SIG-M5 (cell line): ENCODE data around the gene PGA3.
"Not testable (repeated sequence)": the region's sequence is repeated elsewhere in the genome, so short reads cannot be mapped to it uniquely, and the experiment has no call there.

ENCODE experiments used
- DNase-seq: peaks from one replicate; lab custom pipeline; 2025; lab: John Stamatoyannopoulos, UW

The PGA3 gene

GRCh38 chr11:61202950-61203746, at the start of gene PGA3:
PGA3 (plus strand) TSS chr11:61203515; CDS start chr11:61203565, 50 bp downstream.
- not testable (repeated sequence) for DNase-seq

GRCh38 chr11:61153593-61154095, 49.7 kb upstream of the PGA3 start:
- DNase-seq, result no peak

- DNase-seq, result no peak
Measured at GRCh38 chr11:61154528-61154927, 48.8 kb upstream of the PGA3 start.

GRCh38 chr11:61155312-61155711, 48.0 kb upstream of the PGA3 start:
- no peak for DNase-seq

DNA sequence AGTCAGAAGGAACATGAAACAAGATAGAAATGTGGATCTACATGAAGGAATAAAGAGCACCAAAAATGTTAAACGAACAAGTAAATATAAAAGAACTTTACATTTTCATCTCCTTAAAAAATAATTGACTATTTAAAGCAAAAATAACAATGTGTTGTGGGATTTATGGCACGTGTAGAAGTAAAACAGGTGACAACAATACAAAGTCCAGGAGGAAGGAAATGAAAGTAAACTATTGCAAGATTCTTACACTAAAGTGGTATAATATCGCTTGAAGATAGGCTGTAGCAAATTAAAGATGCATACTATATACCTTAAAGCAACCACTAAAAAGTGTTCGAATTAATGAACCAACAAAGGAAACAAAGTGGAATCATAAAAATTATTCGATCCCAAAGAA, 47.6 kb upstream of the PGA3 start:
- DNase-seq, result no peak

GRCh38 chr11:61157743-61158142, 45.6 kb upstream of the PGA3 start:
- DNase-seq, result no peak

DNA sequence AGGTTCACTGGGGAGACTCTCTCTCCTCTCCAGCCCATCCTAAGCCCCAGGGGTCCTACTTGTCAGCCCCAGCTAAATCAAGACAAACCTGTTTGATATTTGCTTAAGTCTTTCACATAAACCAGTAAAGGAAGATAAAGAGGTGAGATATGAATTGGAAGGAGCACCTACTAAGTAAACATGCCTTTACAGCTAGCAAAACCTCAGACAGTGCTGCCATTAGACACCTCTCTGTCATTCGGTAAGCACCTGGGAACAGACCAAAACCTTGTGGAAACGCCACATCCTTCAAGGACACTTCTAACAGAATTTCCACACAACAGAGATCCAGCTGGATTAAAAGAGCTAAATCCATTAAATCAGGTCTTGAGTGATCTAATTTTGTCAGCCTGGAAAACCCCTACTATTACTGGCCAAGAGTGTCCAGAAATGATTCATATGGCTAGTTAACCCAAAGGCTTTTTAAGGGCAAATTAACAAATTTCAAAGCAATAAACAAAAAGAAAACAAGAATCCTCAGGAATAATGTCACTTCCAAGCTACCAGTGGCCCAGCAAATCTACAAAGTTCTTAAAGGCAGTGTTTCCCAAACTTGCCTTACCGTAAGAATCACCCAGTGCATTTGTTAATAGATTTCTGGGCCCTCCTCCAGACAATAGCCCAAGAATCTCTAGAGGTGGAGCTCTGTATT, 44.5 kb upstream of the PGA3 start:
- DNase-seq, result no peak

DNA sequence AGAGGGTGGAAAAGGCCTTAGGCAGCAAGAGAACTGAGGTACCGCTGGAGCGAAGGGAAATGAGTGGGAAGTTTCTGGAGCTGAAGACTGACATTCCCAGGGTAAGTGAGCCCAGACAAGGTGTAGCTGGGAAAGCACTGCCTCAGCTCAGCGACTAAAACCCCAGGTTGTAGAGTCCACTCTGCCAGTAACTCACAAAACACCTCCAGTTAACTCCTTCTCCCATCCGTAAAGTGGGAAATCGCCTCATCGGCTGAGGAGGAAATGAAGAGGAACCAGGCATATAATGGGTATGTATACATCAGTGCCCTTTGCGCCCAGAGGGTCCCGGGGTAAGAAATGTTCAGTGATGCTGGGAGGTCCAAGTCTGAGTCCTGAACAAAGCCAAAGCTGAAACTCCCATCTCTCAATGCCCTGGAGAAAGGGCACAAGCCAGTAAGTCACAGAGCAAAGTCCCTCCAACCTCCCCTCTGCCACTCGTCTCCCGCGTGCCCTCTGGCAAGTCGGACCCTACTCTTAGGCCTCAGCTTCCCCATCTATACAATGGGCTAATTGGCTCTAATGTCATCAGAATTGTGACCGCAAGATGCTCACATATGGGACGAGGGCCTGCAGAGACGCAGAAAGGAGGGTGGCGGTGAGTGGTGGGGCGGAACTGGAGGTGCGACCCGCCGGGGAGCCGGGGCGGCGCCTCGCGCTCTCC, 42.7 kb upstream of the PGA3 start:
- no peak for DNase-seq

- DNase-seq, result peak; percentile 8
Measured at GRCh38 chr11:61161190-61162091, 41.9 kb upstream of the PGA3 start, which contains the start of gene VPS37C. VPS37C (minus strand) TSS chr11:61161426; CDS start chr11:61138829, 22,597 bp downstream.

DNA sequence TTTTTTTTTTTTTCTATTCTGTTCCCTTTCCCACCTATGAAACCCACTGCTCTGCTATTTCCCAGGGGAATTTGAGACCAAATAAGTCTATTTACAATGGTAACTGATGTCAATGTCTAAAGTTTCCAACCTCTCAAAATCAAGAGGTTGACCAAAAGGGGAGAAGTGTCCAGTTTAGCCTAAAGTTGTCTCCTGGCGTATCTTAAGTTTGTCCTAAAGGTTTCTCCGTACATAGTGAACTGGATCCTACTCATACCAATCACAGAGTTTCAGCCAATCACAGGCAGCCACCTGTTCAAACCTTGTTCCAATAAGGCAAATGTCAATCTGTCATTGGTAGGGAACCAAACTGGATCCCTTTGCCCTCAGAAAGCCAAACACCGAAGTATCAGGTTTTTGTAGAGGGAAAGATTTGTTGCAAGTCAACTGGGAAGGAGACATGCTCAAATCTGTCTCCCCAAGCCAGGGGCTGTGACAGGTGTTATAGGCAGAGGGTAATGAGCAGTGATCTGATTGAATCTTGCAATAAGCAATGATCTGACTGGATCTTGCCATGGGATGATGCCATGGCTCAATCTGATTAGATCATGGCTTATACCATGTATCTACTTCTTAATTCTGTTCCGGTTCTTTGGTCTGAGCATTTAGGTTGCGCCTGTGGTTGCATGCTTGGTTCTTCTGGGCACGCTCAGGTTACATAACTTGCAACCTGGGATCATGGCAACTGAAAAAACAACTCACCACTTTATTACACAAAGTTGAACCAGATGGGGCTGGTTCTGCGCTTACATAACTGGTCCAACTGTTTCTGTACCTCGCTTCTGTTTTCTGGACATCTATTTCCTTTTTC, 41.0 kb upstream of the PGA3 start:
- peak; percentile 44 for DNase-seq

DNA sequence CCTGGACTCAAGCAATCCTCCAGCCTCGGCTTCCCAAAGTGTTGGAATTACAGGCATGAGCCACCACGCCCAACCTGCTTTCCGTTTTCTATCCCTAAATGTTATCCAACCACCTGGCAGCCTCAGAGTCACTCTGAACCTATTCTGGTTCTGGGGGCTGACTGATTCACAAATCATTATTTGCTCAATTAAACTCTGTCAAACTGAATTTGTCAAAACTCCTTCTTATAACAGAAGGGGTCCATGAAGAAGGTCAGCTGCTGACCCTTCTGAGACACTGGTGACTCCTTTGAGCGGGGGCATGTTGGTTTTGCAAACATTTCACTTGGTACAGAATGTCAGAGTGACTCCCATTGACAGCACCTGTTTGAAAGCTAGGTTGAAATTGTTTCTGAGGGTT, 40.3 kb upstream of the PGA3 start:
- DNase-seq, result no peak

DNA sequence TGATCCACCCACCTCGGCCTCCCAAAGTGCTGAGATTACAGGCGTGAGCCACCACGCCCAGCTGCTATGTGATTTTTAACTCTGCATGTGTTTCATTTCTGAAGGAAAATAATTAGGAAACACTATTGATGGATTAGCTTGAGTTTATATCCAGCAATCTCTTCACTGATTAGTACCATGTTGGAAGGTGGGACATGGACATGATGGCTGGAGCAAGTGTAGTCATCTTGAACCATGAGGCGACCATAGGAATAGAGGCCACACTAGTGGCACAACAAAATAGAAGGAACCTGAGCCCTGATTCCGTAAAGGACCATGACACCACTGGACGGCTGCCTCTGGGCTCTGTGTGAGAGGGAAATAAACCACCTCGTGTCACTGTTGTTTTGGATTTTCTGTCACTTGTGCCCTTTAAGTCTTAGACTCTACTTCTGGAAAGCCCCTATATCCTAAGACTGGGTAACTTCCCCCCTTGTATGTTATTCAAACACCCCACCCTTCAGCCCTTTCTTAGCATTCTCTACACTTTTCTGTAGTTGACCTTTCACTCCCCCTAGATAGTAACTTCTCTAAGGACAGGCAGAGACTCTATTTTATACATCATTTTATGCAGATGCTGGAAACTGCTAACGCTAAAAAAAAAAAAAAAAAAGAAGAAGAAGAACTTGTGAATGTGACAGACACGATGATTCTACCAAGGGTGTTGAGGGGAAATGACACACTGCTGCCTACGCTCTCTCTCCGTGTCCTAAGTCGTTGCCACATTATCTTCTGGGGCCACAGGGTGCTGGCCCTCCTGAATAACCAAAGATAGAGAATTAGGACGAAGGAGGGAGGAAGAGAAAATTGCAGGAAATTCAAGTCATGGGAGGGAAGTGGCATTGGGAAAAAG, 39.4 kb upstream of the PGA3 start:
- peak; percentile 47 for DNase-seq

GRCh38 chr11:61164606-61165424, 38.5 kb upstream of the PGA3 start:
- DNase-seq, result no peak

DNA sequence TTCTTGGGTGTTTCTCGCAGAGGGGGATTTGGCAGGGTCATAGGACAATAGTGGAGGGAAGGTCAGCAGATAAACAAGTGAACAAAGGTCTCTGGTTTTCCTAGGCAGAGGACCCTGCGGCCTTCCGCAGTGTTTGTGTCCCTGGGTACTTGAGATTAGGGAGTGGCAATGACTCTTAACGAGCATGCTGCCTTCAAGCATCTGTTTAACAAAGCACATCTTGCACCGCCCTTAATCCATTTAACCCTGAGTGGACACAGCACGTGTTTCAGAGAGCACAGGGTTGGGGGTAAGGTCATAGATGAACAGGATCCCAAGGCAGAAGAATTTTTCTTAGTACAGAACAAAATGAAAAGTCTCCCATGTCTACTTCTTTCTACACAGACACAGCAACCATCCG, 37.5 kb upstream of the PGA3 start:
- DNase-seq, result not testable (repeated sequence)

DNA sequence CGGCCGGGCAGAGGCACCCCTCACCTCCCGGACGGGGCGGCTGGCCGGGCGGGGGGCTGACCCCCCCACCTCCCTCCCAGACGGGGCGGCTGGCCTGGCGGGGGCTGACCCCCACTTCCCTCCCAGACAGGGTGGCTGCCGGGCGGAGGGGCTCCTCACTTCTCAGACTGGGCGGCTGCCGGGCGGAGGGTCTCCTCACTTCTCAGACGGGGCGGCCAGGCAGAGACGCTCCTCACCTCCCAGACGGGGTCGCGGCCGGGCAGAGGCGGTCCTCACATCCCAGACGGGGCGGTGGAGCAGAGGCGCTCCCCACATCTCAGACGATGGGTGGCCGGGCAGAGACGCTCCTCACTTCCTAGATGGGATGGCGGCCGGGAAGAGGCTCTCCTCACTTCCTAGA, 37.0 kb upstream of the PGA3 start:
- not testable (repeated sequence) for DNase-seq

DNA sequence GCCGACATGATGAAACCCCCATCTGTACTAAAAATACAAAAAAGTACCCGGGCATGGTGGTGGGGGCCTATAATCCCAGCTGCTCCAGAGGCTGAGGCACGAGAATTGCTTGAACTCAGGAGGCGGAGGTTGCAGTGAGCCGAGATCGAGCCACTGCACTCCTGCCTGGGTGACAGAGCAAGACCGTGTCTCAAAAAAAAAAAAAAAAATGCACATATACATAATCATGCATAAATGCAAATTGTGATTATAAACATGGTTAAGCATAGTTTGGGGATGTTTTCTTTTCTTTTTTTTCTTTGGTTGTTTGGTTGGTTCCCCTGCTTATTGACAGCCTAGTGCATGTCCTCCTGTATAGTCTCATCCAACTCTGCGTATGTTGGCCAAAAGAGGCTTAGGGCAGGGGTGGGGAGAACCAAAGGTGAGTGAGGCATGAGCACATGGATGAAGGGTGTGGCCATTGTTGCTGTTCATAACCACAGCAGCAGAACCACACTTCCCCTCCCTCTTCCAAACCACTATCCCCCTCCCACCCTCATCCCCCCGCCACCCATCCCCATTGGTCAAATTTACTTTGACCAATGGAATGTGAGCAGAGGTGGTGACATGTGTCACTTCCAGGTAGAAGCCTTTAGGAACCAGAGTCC, 35.1 kb upstream of the PGA3 start:
- DNase-seq, result no peak

DNA sequence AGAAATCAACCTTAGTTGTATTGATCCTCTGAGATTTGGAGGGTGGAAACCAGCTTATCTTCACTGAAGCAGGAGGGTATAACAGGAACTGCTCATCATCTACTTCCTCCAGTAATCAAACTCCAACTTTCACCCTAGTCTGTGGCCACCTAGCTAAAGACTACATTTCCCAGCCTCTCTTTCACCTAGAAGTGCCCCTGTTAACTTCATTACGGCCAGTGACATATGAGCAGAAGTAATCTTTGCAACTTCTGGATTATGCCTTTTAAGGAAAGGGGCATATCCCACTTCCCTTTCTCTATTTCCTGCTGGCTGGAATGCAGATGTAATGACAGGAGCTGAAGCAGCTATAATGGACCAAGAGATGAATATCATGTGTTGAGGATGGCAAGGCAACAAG, 34.5 kb upstream of the PGA3 start:
- DNase-seq, result no peak

- no peak for DNase-seq
Measured at GRCh38 chr11:61170566-61170965, 32.7 kb upstream of the PGA3 start.
